ENCODE results near the gene ATXN7L1.

Gene ATXN7L1

GRCh38 chr7:105648561-105649401, 227.6 kb downstream of the ATXN7L1 start:
- DNase-seq (ENCODE audit: low read depth): no peak

DNA sequence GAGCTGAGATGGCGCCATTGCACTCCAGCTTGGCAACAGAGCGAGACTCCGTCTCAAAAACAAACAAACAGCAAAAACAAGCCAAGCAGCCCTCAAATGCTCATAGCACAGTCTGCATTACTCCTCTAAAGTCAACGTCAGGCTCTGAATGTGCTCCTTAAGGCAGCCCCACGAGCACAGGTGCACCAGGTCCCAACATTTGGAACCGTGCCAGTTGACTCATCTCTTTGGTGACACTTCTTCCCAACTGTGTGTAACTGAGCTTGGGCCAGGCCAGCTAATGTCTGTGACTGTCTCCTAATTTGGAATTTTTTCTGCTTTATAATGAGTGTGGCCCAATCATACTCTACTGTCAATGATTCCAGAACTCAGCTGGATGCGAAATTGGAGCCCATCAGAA, 228.8 kb downstream of the ATXN7L1 start:
- DNase-seq (ENCODE audit: low read depth): no peak

- no peak for DNase-seq (ENCODE audit: low read depth)
Measured at GRCh38 chr7:105644937-105645336, 231.5 kb downstream of the ATXN7L1 start.

GRCh38 chr7:105643851-105644250, 232.5 kb downstream of the ATXN7L1 start:
- no peak for DNase-seq (ENCODE audit: low read depth)

DNA sequence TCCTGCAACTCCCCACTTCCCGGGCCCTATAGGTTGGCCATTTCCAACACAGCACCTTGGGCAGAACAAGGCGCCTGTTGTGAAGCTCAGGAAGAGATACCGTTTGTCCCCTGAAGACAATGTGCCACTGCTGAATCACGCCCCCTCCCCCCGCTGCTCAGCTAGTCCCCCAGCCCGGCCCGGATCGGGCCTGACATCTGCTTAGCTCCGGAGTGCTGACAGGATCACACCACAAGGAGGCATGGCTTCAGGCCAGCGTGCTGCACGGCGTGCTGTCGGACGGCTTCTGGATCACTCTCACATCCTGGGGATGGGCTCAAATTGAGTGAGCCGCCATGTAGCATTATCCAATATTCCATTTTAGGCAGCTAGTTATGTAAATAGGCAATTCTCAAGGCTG, 233.0 kb downstream of the ATXN7L1 start:
- no peak for DNase-seq (ENCODE audit: low read depth)

GRCh38 chr7:105642264-105642663, 234.1 kb downstream of the ATXN7L1 start:
- DNase-seq (ENCODE audit: low read depth): no peak

DNA sequence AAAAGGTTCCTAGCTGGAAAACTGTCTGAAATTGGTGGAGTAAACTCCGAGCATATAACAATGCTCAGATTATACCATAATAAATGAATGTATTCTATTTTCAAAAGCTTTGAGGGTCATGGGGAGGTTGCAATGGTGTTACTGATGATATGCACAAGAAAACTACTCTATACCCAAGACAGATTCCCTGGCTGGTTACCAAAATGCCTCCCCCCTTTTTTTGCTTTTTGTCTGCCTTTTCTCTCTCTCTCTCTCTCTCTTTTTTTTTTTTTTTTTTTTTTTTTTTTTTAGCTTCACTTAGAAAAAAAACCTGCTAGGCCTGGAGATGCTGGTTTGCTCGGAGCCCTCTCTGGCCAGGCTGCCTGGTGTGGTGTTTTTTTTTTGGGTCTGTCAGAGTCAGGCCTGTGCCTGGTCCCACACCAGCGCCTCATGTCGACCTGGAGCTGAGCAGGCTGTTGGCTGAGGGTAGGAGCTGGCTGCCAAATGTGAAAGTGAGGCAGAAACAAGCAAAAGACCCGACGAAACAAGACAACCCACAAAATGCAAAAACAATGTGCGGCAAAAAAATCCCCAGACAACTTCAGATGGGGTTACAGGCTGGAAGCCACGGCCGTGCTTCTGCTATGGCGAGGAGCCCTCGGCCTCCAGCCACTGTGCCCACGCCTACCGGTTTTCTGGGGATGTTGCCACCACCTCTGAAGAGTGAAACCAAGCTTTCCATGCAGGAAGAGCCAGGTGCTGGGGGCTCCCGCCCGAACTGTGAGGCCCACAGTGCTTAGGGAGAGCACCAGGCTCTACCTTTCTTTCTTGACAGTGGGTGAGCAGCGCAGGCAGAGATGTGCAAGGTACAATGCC, 235.2 kb downstream of the ATXN7L1 start:
- no peak for DNase-seq (ENCODE audit: low read depth)

- DNase-seq (ENCODE audit: low read depth): no peak
Measured at GRCh38 chr7:105639667-105640493, 236.5 kb downstream of the ATXN7L1 start.

DNA sequence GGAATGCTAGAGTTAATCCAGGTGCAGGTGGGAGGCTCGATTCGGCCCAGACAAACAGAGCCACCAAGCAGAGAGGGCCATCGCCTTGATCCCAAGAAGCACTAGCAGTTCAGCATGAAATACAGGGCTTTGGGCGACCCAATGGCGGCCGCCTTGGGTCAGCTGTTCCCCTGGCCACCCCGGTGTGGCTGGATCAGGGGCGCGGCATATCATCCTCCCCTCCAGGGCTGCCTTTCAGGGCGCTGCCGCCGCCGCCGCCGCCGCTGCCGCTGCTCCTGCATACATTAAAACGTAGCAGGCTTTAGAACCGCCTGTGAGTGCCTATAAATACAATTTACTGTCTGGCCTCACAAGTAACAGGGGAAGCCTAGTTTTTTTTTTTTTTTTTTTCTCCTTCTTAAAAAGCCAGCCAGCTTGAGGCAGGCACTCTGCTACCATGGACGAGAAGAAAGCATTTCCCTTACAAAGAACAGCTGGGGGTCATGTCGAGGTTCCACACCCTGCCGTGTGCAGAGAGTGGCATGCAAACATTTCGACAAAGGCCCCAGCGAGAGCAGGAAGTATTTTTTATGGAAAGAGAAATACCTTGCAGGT, 237.4 kb downstream of the ATXN7L1 start:
- no peak for DNase-seq (ENCODE audit: low read depth)

- DNase-seq (ENCODE audit: low read depth): no peak
Measured at GRCh38 chr7:105638334-105638733, 238.1 kb downstream of the ATXN7L1 start.

DNA sequence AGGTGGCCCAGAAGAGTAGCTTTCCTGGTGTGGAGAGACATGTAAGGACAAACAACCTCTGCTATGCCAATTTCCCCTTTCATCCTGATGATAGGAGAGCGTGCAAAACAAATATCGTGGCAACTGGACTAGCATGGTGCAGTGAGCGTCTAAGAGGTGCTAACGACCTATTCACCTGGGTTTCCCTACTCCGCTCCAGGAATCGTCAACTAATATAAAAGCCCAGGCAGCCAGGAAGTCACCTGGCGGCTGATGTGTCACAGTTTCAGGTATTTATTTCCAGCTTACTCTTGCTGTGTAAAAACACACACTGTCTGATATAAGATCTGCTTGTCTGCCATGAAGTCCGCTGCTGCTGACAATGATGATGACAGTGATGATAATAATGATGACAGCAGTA, 238.6 kb downstream of the ATXN7L1 start:
- DNase-seq (ENCODE audit: low read depth): no peak

GRCh38 chr7:105636982-105637381, 239.4 kb downstream of the ATXN7L1 start:
- no peak for DNase-seq (ENCODE audit: low read depth)

- no peak for DNase-seq (ENCODE audit: low read depth)
Measured at GRCh38 chr7:105635197-105635596, 241.2 kb downstream of the ATXN7L1 start.

DNA sequence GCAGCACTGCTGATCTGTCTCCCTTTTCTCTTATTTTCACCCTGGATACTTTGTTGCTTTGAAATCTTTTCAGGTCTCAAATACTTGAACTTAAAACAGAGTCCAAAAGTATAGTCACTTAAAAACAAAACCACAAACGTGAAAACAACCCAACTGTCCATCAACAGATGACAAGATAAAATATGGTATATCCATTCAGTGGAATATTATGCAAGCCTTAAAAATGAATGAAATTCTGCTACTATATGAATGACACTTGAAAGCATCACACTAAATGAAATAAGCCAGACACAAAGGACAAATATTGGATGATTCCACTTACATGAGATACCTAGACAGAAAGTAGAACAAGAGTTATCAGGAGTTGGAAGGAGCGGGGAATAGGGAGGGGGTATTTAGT, 250.4 kb downstream of the ATXN7L1 start:
- no peak for DNase-seq (ENCODE audit: low read depth)

DNA sequence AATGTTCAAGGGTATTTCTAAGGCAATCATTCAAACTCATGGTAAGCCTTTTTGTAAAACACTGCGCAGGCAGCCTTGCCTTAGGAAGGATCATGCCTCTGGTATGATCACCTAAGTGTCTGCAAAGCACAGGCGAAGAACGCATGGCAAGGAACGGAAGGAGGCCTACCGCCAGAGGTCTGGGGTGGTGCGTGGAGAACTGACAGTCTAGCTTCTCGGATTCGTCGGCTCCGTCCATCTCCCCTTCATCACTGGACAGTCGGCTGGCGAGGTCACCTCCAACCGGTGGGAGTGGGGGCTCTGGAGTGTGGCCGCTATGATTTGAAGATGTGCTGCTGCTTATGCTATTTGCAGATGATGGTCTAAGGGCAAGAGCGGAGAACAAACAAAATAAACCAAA, 252.5 kb downstream of the ATXN7L1 start:
- no peak for DNase-seq (ENCODE audit: low read depth)

GRCh38 chr7:105623378-105623777, 253.0 kb downstream of the ATXN7L1 start:
- DNase-seq (ENCODE audit: low read depth): no peak

GRCh38 chr7:105622106-105622731, 254.2 kb downstream of the ATXN7L1 start:
- no peak for DNase-seq (ENCODE audit: low read depth)

- DNase-seq (ENCODE audit: low read depth): no peak
Measured at GRCh38 chr7:105621617-105622016, 254.8 kb downstream of the ATXN7L1 start.

GRCh38 chr7:105621176-105621575, 255.2 kb downstream of the ATXN7L1 start:
- no peak for DNase-seq (ENCODE audit: low read depth)

DNA sequence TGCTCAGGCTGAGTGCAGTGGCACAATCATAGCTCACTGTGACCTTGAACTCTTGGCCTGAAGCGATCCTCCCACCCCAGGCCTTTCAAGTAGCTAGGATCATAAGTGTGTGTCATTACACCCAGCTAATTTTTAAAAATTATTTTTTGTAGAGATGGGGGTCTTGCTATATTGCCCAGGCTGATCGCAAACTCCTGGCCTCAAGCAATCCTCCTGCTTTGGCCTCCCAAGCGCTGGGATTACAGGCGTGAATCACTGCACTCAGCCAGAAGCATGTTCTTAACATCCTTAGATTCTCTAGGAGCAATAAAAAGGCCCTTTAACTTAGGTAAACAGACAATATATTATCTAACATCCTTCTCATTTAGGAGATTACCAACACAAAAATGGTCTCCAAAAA, 256.8 kb downstream of the ATXN7L1 start:
- no peak for DNase-seq (ENCODE audit: low read depth)

- no peak for DNase-seq (ENCODE audit: low read depth)
Measured at GRCh38 chr7:105618016-105618296, 258.4 kb downstream of the ATXN7L1 start.

All from HS-5 (cell line).